Keratinocyte (primary cell): ENCODE data around the gene EVI5L. TPM values are rescaled to one million over a fixed set of nuclear protein-coding genes. Genes with fewer than 3 reads are reported as not detected.

ENCODE experiments used
- DNase-seq: peaks from one replicate; pipeline ENCODE4 v3.0.0-alpha.2; 2011; ENCODE audit warnings: low read depth, missing footprints, low spot score
- FAIRE-seq: peaks from 2 replicates; lab custom pipeline; 2011; peaks lifted over from hg19 to GRCh38; lab: Jason Lieb, UNC
- H2AFZ ChIP-seq: 2 replicates; pipeline ENCODE4 v1.6.0; 2012; ENCODE audit warnings: low read length, control low read depth, inconsistent platforms; ENCODE audit not compliant: control insufficient read depth
- H3K27ac ChIP-seq: 2 replicates; pipeline ENCODE4 v1.5.1; 2011; ENCODE audit warnings: low read length; ENCODE audit not compliant: control insufficient read depth, insufficient read depth
- H3K27me3 ChIP-seq: 3 replicates; pipeline ENCODE4 v1.6.0; 2011; ENCODE audit warnings: low read length; ENCODE audit not compliant: control insufficient read depth, insufficient read depth; ENCODE audit errors: extremely low read depth
- H3K36me3 ChIP-seq, 2 experiments: 2 replicates in 1 of 2; 3 replicates in 1 of 2; pipeline ENCODE4 v1.5.1; 2011; ENCODE audit warnings: low read length in 2 of 2, mild to moderate bottlenecking in 1 of 2; ENCODE audit not compliant: control insufficient read depth in 2 of 2, insufficient read depth in 2 of 2; ENCODE audit errors: extremely low read depth in 1 of 2
- H3K4me1 ChIP-seq: 3 replicates; pipeline ENCODE4 v1.5.1; 2011; ENCODE audit warnings: low read length; ENCODE audit not compliant: control insufficient read depth, insufficient read depth; ENCODE audit errors: extremely low read depth
- H3K4me2 ChIP-seq: 3 replicates; pipeline ENCODE4 v1.6.0; 2011; ENCODE audit warnings: low read depth, low read length; ENCODE audit not compliant: control insufficient read depth, insufficient read depth; ENCODE audit errors: extremely low read depth
- H3K4me3 ChIP-seq, 3 experiments: fragments of 200-600 bp in 1 of 3; sonication (generic) in 1 of 3; 2 replicates in 2 of 3; 3 replicates in 1 of 3; pipeline ENCODE4 v1.5.1; 2011 to 2016; ENCODE audit warnings: low read length in 3 of 3, mild to moderate bottlenecking in 3 of 3, control low read depth in 2 of 3, inconsistent platforms in 1 of 3, low read depth in 1 of 3, mixed read lengths in 1 of 3, mixed run types in 1 of 3, moderate library complexity in 1 of 3; ENCODE audit not compliant: control insufficient read depth in 2 of 3, insufficient read depth in 2 of 3; ENCODE audit errors: extremely low read depth in 1 of 3
- H3K79me2 ChIP-seq: 2 replicates; pipeline ENCODE4 v1.6.0; 2012; ENCODE audit warnings: low read length; ENCODE audit not compliant: control insufficient read depth, insufficient read depth
- H3K9ac ChIP-seq: 3 replicates; pipeline ENCODE4 v1.6.0; 2011; ENCODE audit warnings: low read length; ENCODE audit not compliant: control insufficient read depth, insufficient read depth; ENCODE audit errors: extremely low read depth
- H3K9me1 ChIP-seq: 3 replicates; pipeline ENCODE4 v1.6.0; 2011; ENCODE audit warnings: low read length; ENCODE audit not compliant: control insufficient read depth, insufficient read depth; ENCODE audit errors: extremely low read depth
- H3K9me3 ChIP-seq: 2 replicates; pipeline ENCODE4 v1.5.1; 2012; ENCODE audit warnings: low read depth, low read length; ENCODE audit not compliant: control insufficient read depth
- H4K20me1 ChIP-seq: 3 replicates; pipeline ENCODE4 v1.6.0; 2011; ENCODE audit warnings: low read length; ENCODE audit not compliant: control insufficient read depth, insufficient read depth; ENCODE audit errors: extremely low read depth
- CTCF ChIP-seq, 3 experiments: IDR thresholded peaks in 1 of 3; conservative IDR thresholded peaks in 1 of 3; optimal IDR thresholded peaks in 1 of 3; 2 replicates in 2 of 3; 3 replicates in 1 of 3; pipeline versions ENCODE3 to v1.5.1; 2011; ENCODE audit warnings: low read length in 3 of 3, mild to moderate bottlenecking in 3 of 3, moderate library complexity in 2 of 3, control low read depth in 1 of 3, inconsistent platforms in 1 of 3; ENCODE audit not compliant: insufficient read depth in 2 of 3; ENCODE audit errors: extremely low read depth in 1 of 3
- EZH2 ChIP-seq: IDR thresholded peaks from one replicate; pipeline ENCODE4 v1.6.1; 2012; ENCODE audit warnings: inconsistent platforms, mild to moderate bottlenecking, low read length, moderate library complexity
- dilution Hi-C: fragments of 300-500 bp; cut with MboI; formaldehyde crosslinking; loops from one replicate; pipeline ENCODE4 v1.7.0; 2020; ENCODE audit warnings: low sequenced_read_pairs; ENCODE audit not compliant: extremely low pct_ligation_motif_present
- polyA plus RNA-seq, 5 experiments: library from polyadenylated mRNA; depleted of rRNA in 3 of 5; stranded (reverse) in 3 of 5; stranded (forward) in 1 of 5; unstranded in 1 of 5; fragments of >200 nt; gene quantifications; 1 replicate in 1 of 5; 2 replicates in 3 of 5; 3 replicates in 1 of 5; pipeline versions ENCODE4 v1.2.1 to v1.2.3, GENCODE V29; 2011 to 2012; ENCODE audit warnings: missing spikeins in 2 of 5, low read depth in 1 of 5, low replicate concordance in 1 of 5

EVI5L gene
- polyA plus RNA-seq, 1 donor (not counting 4 experiments of a cell fraction or from before 2014, with no cell fraction given), result 7.5 TPM

- no peak overlapping the region for H3K4me2 ChIP-seq
- TF ChIP-seq CTCF (optimal IDR thresholded peaks at IDR 0.05 in 1 of 3, IDR thresholded peaks at IDR 0.05 in 1 of 3, conservative IDR thresholded peaks at IDR 0.05 in 1 of 3; ENCODE audit: extremely low read depth in 1 of 3, insufficient read depth in 2 of 3, low read length in 3 of 3) (no peak), EZH2 (no peak)
- H3K9me3 ChIP-seq, result no peaks in the 10 kb centered on the region
- H4K20me1 ChIP-seq, result no peaks in the 10 kb centered on the region
- FAIRE-seq (no peak), DNase-seq (no peak)
- no peaks in the 10 kb centered on the region for H3K9me1 ChIP-seq
- H3K9ac ChIP-seq, result no peak overlapping the region
- H3K36me3 ChIP-seq, result no peaks in the 10 kb centered on the region
- dilution Hi-C loops, result no loop called here
- no peak overlapping the region for H3K4me3 ChIP-seq
- no peaks in the 10 kb centered on the region for H3K79me2 ChIP-seq
- no peaks in the 10 kb centered on the region for H3K27me3 ChIP-seq
- H3K4me1 ChIP-seq, result peaks cover 22% of the 10 kb centered on the region
- no peak overlapping the region for H3K27ac ChIP-seq
- H2AFZ ChIP-seq, result no peak overlapping the region
These were observed 36.5 kb downstream of the EVI5L start for GRCh38 chr19:7866399-7867091.

- Histone ChIP-seq H2AFZ (no peak overlapping the region), H3K27ac (no peak overlapping the region), H3K79me2 (no peaks in the 10 kb centered on the region), H3K4me2 (no peak overlapping the region), H3K36me3 (no peaks in the 10 kb centered on the region), H3K4me1 (peaks cover 26% of the 10 kb centered on the region), H3K4me3 (no peak overlapping the region), H3K27me3 (peaks cover 1% of the 10 kb centered on the region), H3K9me1 (no peaks in the 10 kb centered on the region), H3K9ac (no peak overlapping the region), H3K9me3 (no peaks in the 10 kb centered on the region), H4K20me1 (peaks cover 2% of the 10 kb centered on the region)
- dilution Hi-C loops, result no loop called here
- FAIRE-seq (no peak), DNase-seq (no peak)
- TF ChIP-seq EZH2 (no peak), CTCF (optimal IDR thresholded peaks at IDR 0.05 in 1 of 3, IDR thresholded peaks at IDR 0.05 in 1 of 3, conservative IDR thresholded peaks at IDR 0.05 in 1 of 3; ENCODE audit: extremely low read depth in 1 of 3, insufficient read depth in 2 of 3, low read length in 3 of 3) (no peak)
These were observed 37.2 kb downstream of the EVI5L start for GRCh38 chr19:7867092-7867844.
